Liver (tissue), 3 donors: Measurements from ENCODE around the gene KRT80.

Source experiments
- CTCF ChIP-seq: fragments of 150-350 bp; IDR thresholded peaks from 2 replicates; pipeline ENCODE4 v1.5.1; 2017; ENCODE audit warnings: improper control_type of control experiment, low read depth, low read length; ENCODE audit not compliant: missing input control
- RAD21 ChIP-seq, 2 donors: IDR thresholded peaks; 2 replicates each; pipeline ENCODE4 v1.6.1; 2016; ENCODE audit warnings: antibody characterized with exemption in 2 of 2, mild to moderate bottlenecking in 2 of 2
- donor health status: healthy.
- donor health status: healthy.

- TF ChIP-seq CTCF (no peak), RAD21 (IDR thresholded peaks at IDR 0.05) (no peak)
Measured at GRCh38 chr12:52168019-52168717, 23.6 kb downstream of the KRT80 start.
